ENCODE measurements around the gene OLFM2.

GRCh38 chr19:9940778-9941177 is 4.5 kb upstream of the OLFM2 start:
- TF ChIP-seq CTCF (IDR thresholded peaks at IDR 0.05; ENCODE audit: borderline replicate concordance, extremely low read depth, low read length, poor library complexity, severe bottlenecking) (no peak), EZH2 (IDR thresholded peaks at IDR 0.05; ENCODE audit: borderline replicate concordance, low read depth, low read length, severe bottlenecking) (no peak)

Data from DND-41 (cell line).